Small intestine (tissue), 7 donors: ENCODE data around the gene TLR7. TPM values are rescaled to one million over a fixed set of nuclear protein-coding genes. Genes with fewer than 3 reads are reported as not detected.
A peak's percentile ranks its signal among the peaks of the same experiment; 100 is the strongest.

Source experiments
- DNase-seq, 2 donors: peaks; one replicate each; pipeline versions ENCODE4 v3.0.0 to v3.0.0-alpha.2; 2013
- FAIRE-seq: peaks from 2 replicates; lab custom pipeline; 2012; peaks lifted over from hg19 to GRCh38; lab: Jason Lieb, UNC
- H3K27ac ChIP-seq, 3 donors: one replicate each; pipeline ENCODE4 v1.5.1; 2013; ENCODE audit warnings: low read length in 2 of 3, mild to moderate bottlenecking in 2 of 3, control low read depth in 1 of 3, inconsistent platforms in 1 of 3, low read depth in 1 of 3, moderate library complexity in 1 of 3
- H3K27me3 ChIP-seq, 3 donors: one replicate each; pipeline ENCODE4 v1.6.1; 2013; ENCODE audit warnings: low read length in 3 of 3, inconsistent platforms in 1 of 3; ENCODE audit not compliant: control insufficient read depth in 3 of 3, insufficient read depth in 3 of 3
- H3K36me3 ChIP-seq, 3 donors: one replicate each; pipeline ENCODE4 v1.6.1; 2013; ENCODE audit warnings: low read length in 3 of 3, inconsistent platforms in 1 of 3, low read depth in 1 of 3, mild to moderate bottlenecking in 1 of 3, moderate library complexity in 1 of 3; ENCODE audit not compliant: control insufficient read depth in 3 of 3, insufficient read depth in 2 of 3
- H3K4me1 ChIP-seq, 3 donors: one replicate each; pipeline ENCODE4 v1.6.1; 2013; ENCODE audit warnings: low read length in 2 of 3, inconsistent platforms in 1 of 3, low read depth in 1 of 3, mild to moderate bottlenecking in 1 of 3, moderate library complexity in 1 of 3; ENCODE audit not compliant: control insufficient read depth in 3 of 3, insufficient read depth in 2 of 3
- H3K4me3 ChIP-seq, 3 donors: one replicate each; pipeline ENCODE4 v1.5.1; 2013; ENCODE audit warnings: low read length in 3 of 3, control low read depth in 1 of 3, inconsistent platforms in 1 of 3, low read depth in 1 of 3, mild to moderate bottlenecking in 1 of 3, moderate library complexity in 1 of 3
- H3K9me3 ChIP-seq, 2 donors: one replicate each; pipeline ENCODE4 v1.6.1; 2013; ENCODE audit warnings: low read depth in 1 of 2, low read length in 1 of 2; ENCODE audit not compliant: control insufficient read depth in 2 of 2, insufficient read depth in 1 of 2
- WGBS, 3 donors: extraction: QIAGEN DNeasy Blood & Tissue Kit; methylation state at CpG; one replicate each; pipeline ENCODE4 v1.1.7; 2013; 5-methylcytosine and 5-hydroxymethylcytosine counted together
- polyA plus RNA-seq, 4 donors: library from polyadenylated mRNA; stranded (reverse) in 3 of 4; unstranded in 1 of 4; fragments of 200-250 nt in 3 of 4; fragments of 120-200 nt in 1 of 4; gene quantifications; one replicate each; pipeline versions ENCODE4 v1.2.1 to v1.2.3, GENCODE V29; 2013
- donor health status: healthy with polysubstance abuse.
- donor health status: control.
- donor health status: control.
- donor health status: Bipolar disorder and iron deficiency.
- donor health status: healthy.

TLR7 gene
- polyA plus RNA-seq, 4 donors: 0.09 to 1.4 (median 0.27) TPM; not detected in 1

GRCh38 chrX:12906046-12906761, 39.3 kb downstream of the TLR7 start, which contains the start of gene TLR8:
Gene TLR8, plus strand, starts transcription at chrX:12906620. Its CDS starts 87 bp downstream, at chrX:12906707.
- DNase-seq (no peak), FAIRE-seq (no peak)
- no peak within 1 kb of the TSS for H3K4me3 ChIP-seq
- 82 to 91% (median 84%) methylated on average over 15 of the region's 15 CpGs for WGBS, 3 donors
- H3K27ac ChIP-seq: no peak within 1 kb of the TSS
- no peaks in the 10 kb centered on the region for H3K9me3 ChIP-seq
- H3K36me3 ChIP-seq: no peaks in the 10 kb centered on the region
- H3K4me1 ChIP-seq: no peaks in the 10 kb centered on the region
- H3K27me3 ChIP-seq: no peaks in the 10 kb centered on the region

- peak; percentile 9 to 11 for DNase-seq
- WGBS, 3 donors: 18 to 45% (median 37%) methylated on average over 10 of the region's 10 CpGs
- FAIRE-seq: no peak
Measured at GRCh38 chrX:12910423-12911121, 43.7 kb downstream of the TLR7 start.

GRCh38 chrX:12911122-12911470, 44.2 kb downstream of the TLR7 start:
- no peak overlapping the region for H3K27ac ChIP-seq
- no peaks in the 10 kb centered on the region for H3K36me3 ChIP-seq
- H3K4me1 ChIP-seq: no peaks in the 10 kb centered on the region
- no peak for FAIRE-seq
- H3K4me3 ChIP-seq: no peak overlapping the region
- no peaks in the 10 kb centered on the region for H3K27me3 ChIP-seq
- no peak for DNase-seq
- no peaks in the 10 kb centered on the region for H3K9me3 ChIP-seq
- 52 to 81% (median 77%) methylated on average over 2 of the region's 2 CpGs for WGBS, 3 donors

More at GRCh38 chrX:12910423-12911121, 43.7 kb downstream of the TLR7 start:
- H3K4me1 ChIP-seq: no peaks in the 10 kb centered on the region
- no peaks in the 10 kb centered on the region for H3K36me3 ChIP-seq
- H3K27ac ChIP-seq: no peak overlapping the region
- H3K9me3 ChIP-seq: no peaks in the 10 kb centered on the region
- no peaks in the 10 kb centered on the region for H3K27me3 ChIP-seq
- no peak overlapping the region for H3K4me3 ChIP-seq

- Histone ChIP-seq H3K4me1 (no peaks in the 10 kb centered on the region), H3K4me3 (no peak overlapping the region), H3K9me3 (no peaks in the 10 kb centered on the region), H3K36me3 (no peaks in the 10 kb centered on the region), H3K27ac (no peak overlapping the region), H3K27me3 (no peaks in the 10 kb centered on the region)
- FAIRE-seq: no peak
- no peak for DNase-seq
- 69 to 84% (median 76%) methylated on average over 5 of the region's 5 CpGs for WGBS, 3 donors
Measured at GRCh38 chrX:12912791-12913482, 46.1 kb downstream of the TLR7 start.

- no peak for DNase-seq
- WGBS, 3 donors: 62 to 71% (median 63%) methylated on average over 2 of the region's 2 CpGs
Measured at GRCh38 chrX:12917753-12918152, 50.9 kb downstream of the TLR7 start.

GRCh38 chrX:12919051-12919450, 52.2 kb downstream of the TLR7 start:
- H3K27ac ChIP-seq: no peak overlapping the region
- FAIRE-seq (no peak), DNase-seq (no peak)
- no peaks in the 10 kb centered on the region for H3K36me3 ChIP-seq
- 78 to 83% (median 81%) methylated on average over 10 of the region's 10 CpGs for WGBS, 3 donors
- H3K4me3 ChIP-seq: no peak overlapping the region
- H3K4me1 ChIP-seq: no peaks in the 10 kb centered on the region
- H3K27me3 ChIP-seq: no peaks in the 10 kb centered on the region
- H3K9me3 ChIP-seq: no peaks in the 10 kb centered on the region

More at GRCh38 chrX:12917753-12918152, 50.9 kb downstream of the TLR7 start:
- Histone ChIP-seq H3K4me1 (no peaks in the 10 kb centered on the region), H3K27me3 (no peaks in the 10 kb centered on the region), H3K4me3 (no peak overlapping the region), H3K36me3 (no peaks in the 10 kb centered on the region), H3K27ac (no peak overlapping the region), H3K9me3 (no peaks in the 10 kb centered on the region)
- FAIRE-seq: no peak

GRCh38 chrX:12919620-12920019, 52.7 kb downstream of the TLR7 start:
- Histone ChIP-seq H3K4me1 (no peaks in the 10 kb centered on the region), H3K36me3 (no peaks in the 10 kb centered on the region), H3K9me3 (no peaks in the 10 kb centered on the region), H3K27me3 (no peaks in the 10 kb centered on the region), H3K27ac (no peak overlapping the region), H3K4me3 (no peak overlapping the region)
- FAIRE-seq: no peak
- WGBS, 3 donors: 81 to 89% (median 81%) methylated on average over 8 of the region's 8 CpGs
- DNase-seq: no peak

- Histone ChIP-seq H3K4me1 (no peaks in the 10 kb centered on the region), H3K27me3 (no peaks in the 10 kb centered on the region), H3K4me3 (no peak overlapping the region), H3K27ac (no peak overlapping the region), H3K9me3 (no peaks in the 10 kb centered on the region), H3K36me3 (no peaks in the 10 kb centered on the region)
- 80 to 82% (median 81%) methylated on average over 8 of the region's 8 CpGs for WGBS, 3 donors
- no peak for FAIRE-seq
- no peak for DNase-seq
Measured at GRCh38 chrX:12920990-12921389, 54.1 kb downstream of the TLR7 start.
